GM19463 (cell line): ENCODE data around the gene TBX10.
A peak's percentile ranks its signal among the peaks of the same experiment; 100 is the strongest.
"Not testable (repeated sequence)": the region's sequence is repeated elsewhere in the genome, so short reads cannot be mapped to it uniquely, and the experiment has no call there.

Source experiments
- ATAC-seq: cut with Tn5 transposase; IDR thresholded peaks from one replicate; pipeline ENCODE4 v1.9.1; 2021; ENCODE audit warnings: mild to moderate bottlenecking, moderate library complexity; ENCODE audit not compliant: unreplicated experiment

Gene TBX10

GRCh38 chr11:67632175-67632981 lies 7.2 kb downstream of the TBX10 start:
- ATAC-seq: no peak

- ATAC-seq: no peak
Observed at GRCh38 chr11:67631853-67632174, 7.7 kb downstream of the TBX10 start.

GRCh38 chr11:67631411-67631810 lies 8.2 kb downstream of the TBX10 start:
- no peak for ATAC-seq

- ATAC-seq: no peak
Observed at GRCh38 chr11:67630943-67631331, 8.6 kb downstream of the TBX10 start.

- ATAC-seq: peak; percentile 74
Observed at GRCh38 chr11:67630228-67630942, 9.2 kb downstream of the TBX10 start.

GRCh38 chr11:67629386-67630227 lies 10.0 kb downstream of the TBX10 start, which contains the start of gene NUDT8:
TSS of gene NUDT8 (minus strand) at chr11:67629937. CDS start at chr11:67629911, 26 bp downstream.
- peak; percentile 41 for ATAC-seq

- ATAC-seq: no peak
Observed at GRCh38 chr11:67628710-67629385, 10.7 kb downstream of the TBX10 start.

- ATAC-seq: no peak
Observed at GRCh38 chr11:67627812-67628624, 11.5 kb downstream of the TBX10 start.

GRCh38 chr11:67627441-67627811 lies 12.1 kb downstream of the TBX10 start:
- ATAC-seq: no peak

GRCh38 chr11:67626970-67627369 lies 12.6 kb downstream of the TBX10 start:
- no peak for ATAC-seq

GRCh38 chr11:67626131-67626833 lies 13.3 kb downstream of the TBX10 start:
- not testable (repeated sequence) for ATAC-seq

- not testable (repeated sequence) for ATAC-seq
Observed at GRCh38 chr11:67623795-67624194, 15.8 kb downstream of the TBX10 start.

GRCh38 chr11:67622905-67623304 lies 16.7 kb downstream of the TBX10 start:
- ATAC-seq: not testable (repeated sequence)

- not testable (repeated sequence) for ATAC-seq
Observed at GRCh38 chr11:67621928-67622327, 17.6 kb downstream of the TBX10 start.

GRCh38 chr11:67620621-67621020 lies 18.9 kb downstream of the TBX10 start:
- not testable (repeated sequence) for ATAC-seq

GRCh38 chr11:67619683-67620618 lies 19.6 kb downstream of the TBX10 start:
- not testable (repeated sequence) for ATAC-seq

- not testable (repeated sequence) for ATAC-seq
Observed at GRCh38 chr11:67618901-67619659, 20.5 kb downstream of the TBX10 start.
